Omental fat pad (tissue), 4 donors: ENCODE measurements around the gene FOXJ1. TPM values are rescaled to one million over a fixed set of nuclear protein-coding genes. Genes with fewer than 3 reads are reported as not detected.

Source experiments
- ATAC-seq: fragments of 150-250 bp; one replicate; pipeline ENCODE4 v1.9.1; 2016; ENCODE audit warnings: mild to moderate bottlenecking, moderate library complexity; ENCODE audit not compliant: low FRiP score
- DNase-seq: peaks from one replicate; pipeline ENCODE4 v3.0.0-alpha.2; 2019; ENCODE audit warnings: low spot score
- small RNA-seq: library from RNA; depleted of rRNA; stranded (forward); fragments of <200 nt; gene quantifications from one replicate; pipeline ENCODE3, GENCODE V24; 2016
- total RNA-seq, 4 donors: library from RNA; depleted of rRNA; stranded (reverse); fragments of >200 nt; gene quantifications; one replicate each; pipeline ENCODE4 v1.1.0, GENCODE V29; 2016
- TF ChIP-seq, protein P1 (sequence below), 3 donors: fragments of 450-650 bp; IDR thresholded peaks; one replicate each; pipeline ENCODE4 v1.5.1; 2016 to 2017; ENCODE audit warnings: antibody characterized with exemption in 3 of 3, mild to moderate bottlenecking in 3 of 3, moderate library complexity in 2 of 3

The FOXJ1 gene
- total RNA-seq, 4 donors from 2014 or later: 0.46 TPM; not detected in 3

DNA sequence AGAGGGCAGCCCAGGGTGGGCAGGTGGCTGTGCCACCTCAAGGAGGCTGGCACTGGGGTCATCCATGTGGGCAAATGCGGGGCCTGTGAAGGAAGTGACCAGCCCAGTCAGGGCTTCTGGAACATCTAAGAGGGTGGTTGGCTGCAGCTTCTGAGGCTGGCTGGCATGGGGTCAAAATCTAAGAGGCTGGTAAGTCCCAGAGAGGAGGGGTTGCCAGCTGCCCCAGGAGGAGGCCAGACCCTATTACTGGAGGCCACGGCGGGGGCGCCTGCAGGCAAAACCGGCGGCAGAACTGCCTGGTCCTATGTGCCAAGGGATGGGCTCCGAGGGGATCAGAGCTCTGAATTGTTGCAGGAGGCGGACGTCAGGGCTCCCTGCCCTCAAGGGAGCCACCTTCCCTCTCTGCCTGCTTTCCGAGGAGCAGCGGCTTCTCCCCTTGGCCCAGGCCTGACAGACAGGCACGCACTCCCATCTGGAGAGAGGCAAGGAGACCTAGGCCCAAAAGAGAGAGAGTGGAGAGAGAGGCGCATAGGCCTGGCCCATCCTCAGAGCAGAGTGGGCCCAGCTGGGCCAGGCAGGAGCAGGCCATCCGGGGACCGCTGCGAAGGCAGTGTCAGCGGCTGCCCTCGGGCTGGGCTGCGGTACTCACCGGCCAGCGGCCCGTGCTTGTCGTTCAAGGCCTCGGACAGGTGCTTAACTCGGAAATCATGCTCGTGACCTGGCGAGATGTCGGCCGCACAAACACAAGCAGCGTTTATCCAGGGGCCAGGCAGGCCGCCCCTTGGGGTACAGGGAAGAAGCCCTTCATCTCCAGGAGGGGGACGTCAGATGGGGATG lies 51.1 kb downstream of the FOXJ1 start:
- no peak for ATAC-seq
- no peak for DNase-seq
- TF ChIP-seq, protein P1, sequence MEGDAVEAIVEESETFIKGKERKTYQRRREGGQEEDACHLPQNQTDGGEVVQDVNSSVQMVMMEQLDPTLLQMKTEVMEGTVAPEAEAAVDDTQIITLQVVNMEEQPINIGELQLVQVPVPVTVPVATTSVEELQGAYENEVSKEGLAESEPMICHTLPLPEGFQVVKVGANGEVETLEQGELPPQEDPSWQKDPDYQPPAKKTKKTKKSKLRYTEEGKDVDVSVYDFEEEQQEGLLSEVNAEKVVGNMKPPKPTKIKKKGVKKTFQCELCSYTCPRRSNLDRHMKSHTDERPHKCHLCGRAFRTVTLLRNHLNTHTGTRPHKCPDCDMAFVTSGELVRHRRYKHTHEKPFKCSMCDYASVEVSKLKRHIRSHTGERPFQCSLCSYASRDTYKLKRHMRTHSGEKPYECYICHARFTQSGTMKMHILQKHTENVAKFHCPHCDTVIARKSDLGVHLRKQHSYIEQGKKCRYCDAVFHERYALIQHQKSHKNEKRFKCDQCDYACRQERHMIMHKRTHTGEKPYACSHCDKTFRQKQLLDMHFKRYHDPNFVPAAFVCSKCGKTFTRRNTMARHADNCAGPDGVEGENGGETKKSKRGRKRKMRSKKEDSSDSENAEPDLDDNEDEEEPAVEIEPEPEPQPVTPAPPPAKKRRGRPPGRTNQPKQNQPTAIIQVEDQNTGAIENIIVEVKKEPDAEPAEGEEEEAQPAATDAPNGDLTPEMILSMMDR (IDR thresholded peaks at IDR 0.05): no peak

DNA sequence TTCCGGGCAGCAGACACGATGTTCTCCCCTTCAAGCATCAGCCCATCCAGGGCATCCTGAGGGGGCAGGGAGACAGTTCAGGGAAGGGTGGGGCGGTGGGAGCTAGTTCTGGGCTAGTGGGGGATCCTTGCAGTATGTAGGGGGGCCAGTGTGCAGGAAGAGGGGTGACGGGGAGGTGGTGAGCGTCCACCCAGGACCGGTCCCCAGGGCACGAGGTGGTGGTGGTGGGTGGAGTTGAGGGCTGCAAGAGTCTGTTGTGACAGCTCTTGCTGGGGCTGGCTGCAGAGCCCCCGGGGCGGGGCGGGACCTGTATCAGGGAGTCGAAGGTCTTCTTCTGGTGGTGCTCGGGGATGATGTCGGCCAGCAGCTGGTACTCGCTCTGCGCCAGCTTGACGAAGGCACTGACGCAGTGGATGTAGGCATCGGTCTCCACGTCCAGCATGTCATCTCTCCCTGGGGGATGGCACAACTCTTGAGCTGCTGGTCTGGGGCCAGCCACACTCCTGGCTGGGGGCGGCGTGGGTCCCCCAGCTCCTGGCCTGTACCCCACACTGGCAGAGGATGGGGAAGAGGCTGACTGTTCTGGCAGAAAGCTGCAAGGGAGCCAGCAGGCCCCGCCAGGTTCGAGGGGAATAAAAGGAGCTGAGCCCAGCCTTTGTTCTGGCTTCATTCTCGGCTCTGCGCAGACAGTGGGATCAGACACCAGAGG lies 52.0 kb downstream of the FOXJ1 start:
- no peak for DNase-seq
- TF ChIP-seq, protein P1 (IDR thresholded peaks at IDR 0.05): no peak
- no peak for ATAC-seq

DNA sequence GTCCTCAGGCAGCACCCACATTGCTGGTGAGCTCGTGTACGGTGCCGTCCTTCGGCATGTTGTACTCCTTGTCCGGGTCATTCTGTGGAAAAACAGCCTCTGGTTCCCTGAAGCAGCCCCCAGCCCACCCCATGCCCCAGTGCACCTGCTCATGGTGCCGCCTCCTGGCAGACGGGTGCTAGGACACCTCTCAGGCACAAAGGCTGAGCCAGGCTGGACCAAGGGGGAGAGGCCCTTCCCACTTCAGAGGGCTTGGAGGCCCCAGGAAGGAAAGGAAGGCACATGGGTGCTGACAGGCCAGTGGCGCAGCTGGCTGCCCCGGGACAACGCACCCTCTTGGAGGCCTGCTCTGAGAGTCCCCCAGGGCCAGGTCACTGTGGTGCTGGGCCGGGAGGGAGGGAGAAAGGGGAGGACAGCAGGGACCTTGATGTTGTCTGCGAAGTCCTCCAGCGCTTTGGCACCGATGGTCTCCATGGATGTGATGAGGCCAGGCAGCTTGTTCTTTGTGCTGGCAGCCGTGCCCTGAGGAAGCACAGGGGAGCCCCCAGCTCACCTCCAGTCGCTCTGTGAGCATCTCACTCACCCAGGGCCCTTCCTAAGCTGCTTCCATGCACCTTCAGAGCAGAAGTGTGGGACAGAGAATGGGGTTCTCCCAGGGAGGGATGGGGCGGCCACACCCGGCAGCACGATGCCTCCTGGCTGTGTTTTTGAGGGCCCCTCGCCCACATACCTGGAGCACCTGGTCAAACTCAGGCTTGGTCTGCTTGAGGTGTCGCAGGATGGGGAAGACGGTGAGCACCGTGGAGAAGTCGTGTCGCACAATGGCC lies 52.8 kb downstream of the FOXJ1 start:
- ATAC-seq: no peak
- no peak for DNase-seq

DNA sequence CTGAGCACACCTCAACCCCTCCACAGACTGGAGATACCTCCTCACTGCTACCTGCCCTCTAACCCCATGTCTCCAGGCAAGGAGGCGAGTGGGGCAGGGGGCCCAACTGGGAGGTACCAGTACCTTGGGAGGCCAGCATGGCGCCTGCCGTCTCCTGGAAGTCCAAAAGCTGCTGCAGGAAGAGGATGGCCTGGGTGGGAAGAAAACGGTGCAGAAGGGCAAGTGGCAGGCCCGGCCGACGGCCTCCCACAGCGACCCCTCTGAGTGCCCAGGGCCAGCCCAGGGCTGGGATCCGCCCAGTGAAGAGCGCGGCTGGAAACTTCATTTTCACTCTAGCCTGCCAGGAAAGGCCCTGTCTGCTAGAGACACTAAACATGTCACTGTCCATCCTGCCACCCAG lies 53.5 kb downstream of the FOXJ1 start:
- ATAC-seq (no peak), DNase-seq (no peak)
- TF ChIP-seq, protein P1 (IDR thresholded peaks at IDR 0.05): no peak

More for the DNA sequence above, 52.8 kb downstream of the FOXJ1 start:
- TF ChIP-seq, protein P1 (IDR thresholded peaks at IDR 0.05): no peak

DNA sequence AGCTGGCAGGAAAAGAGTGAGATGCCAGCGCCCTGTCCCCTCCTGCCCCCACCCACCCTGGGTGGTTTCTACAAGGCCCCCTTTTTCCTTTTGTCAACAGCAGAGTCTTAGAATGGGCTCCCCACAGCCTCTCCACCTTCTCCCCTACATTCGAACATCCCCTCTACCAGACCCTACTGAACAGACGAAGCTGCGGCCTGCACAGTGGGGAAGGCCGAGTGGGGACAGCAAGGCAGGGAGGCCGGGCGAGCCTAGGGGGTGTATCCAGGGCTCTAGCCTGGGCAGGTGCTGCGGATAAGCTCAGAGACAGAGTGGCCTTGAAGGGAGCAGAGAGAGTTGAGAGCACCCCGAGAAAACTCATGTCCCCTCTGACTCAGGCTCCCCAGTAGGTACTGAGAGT lies 54.7 kb downstream of the FOXJ1 start:
- TF ChIP-seq, protein P1 (IDR thresholded peaks at IDR 0.05): no peak
- ATAC-seq (no peak), DNase-seq (no peak)

Small RNA genes within 50 kb of the gene (small RNA-seq; reads per million reads assigned to genes)
- gene MIR6868: not detected

Other genes with a start within 250 kb of the FOXJ1 start
- gene TRIM65, start 244.3 kb downstream of the FOXJ1 start, total RNA-seq: 10 to 100 TPM; 10.0 to 37.4 (median 16.2) TPM
- gene MRPL38, start 236.4 kb downstream of the FOXJ1 start, total RNA-seq: 10 to 100 TPM; 24.9 to 46.0 (median 35.6) TPM
- 1 to 10 TPM; 4.7 to 8.8 (median 7.0) TPM for gene FBF1, start 200.2 kb downstream of the FOXJ1 start, total RNA-seq
- gene ACOX1, start 162.1 kb downstream of the FOXJ1 start, total RNA-seq: 100 to 1,000 TPM in 3 of 4 donors, 10 to 100 TPM in 1; 63.7 to 176 (median 123) TPM
- gene TEN1, start 162.0 kb downstream of the FOXJ1 start, total RNA-seq: 10 to 100 TPM; 17.5 to 28.6 (median 19.9) TPM
- 1 to 10 TPM; 5.0 to 8.0 (median 5.8) TPM for gene CDK3, start 140.4 kb downstream of the FOXJ1 start, total RNA-seq
- 1 to 10 TPM in 3 of 4 donors, under 1 TPM in 1; 0.47 to 3.7 (median 1.4) TPM for gene EVPL, start 113.9 kb downstream of the FOXJ1 start, total RNA-seq
- 10 to 100 TPM; 42.3 to 62.0 (median 49.6) TPM for gene SRP68, start 68.7 kb downstream of the FOXJ1 start, total RNA-seq
- gene GALR2, start 66.5 kb downstream of the FOXJ1 start, total RNA-seq: under 1 TPM in 1 of 4 donors, not detected in 3; 0.50 TPM
- not detected for gene ZACN, start 62.1 kb downstream of the FOXJ1 start, total RNA-seq
- 10 to 100 TPM; 69.3 to 93.9 (median 74.1) TPM for gene EXOC7, start 37.5 kb downstream of the FOXJ1 start, total RNA-seq
- gene RNF157, start 99.2 kb upstream of the FOXJ1 start, total RNA-seq: 10 to 100 TPM in 3 of 4 donors, 1 to 10 TPM in 1; 8.4 to 23.5 (median 17.4) TPM
- 10 to 100 TPM in 2 of 4 donors, 1 to 10 TPM in 2; 7.0 to 25.9 (median 13.7) TPM for gene UBALD2, start 124.1 kb upstream of the FOXJ1 start, total RNA-seq
- gene QRICH2, start 167.0 kb upstream of the FOXJ1 start, total RNA-seq: 1 to 10 TPM; 1.2 to 1.8 (median 1.6) TPM
- gene PRPSAP1, start 212.7 kb upstream of the FOXJ1 start, total RNA-seq: 10 to 100 TPM; 31.3 to 80.4 (median 53.7) TPM
- 100 to 1,000 TPM in 1 of 4 donors, 10 to 100 TPM in 2, 1 to 10 TPM in 1; 8.7 to 107 (median 17.5) TPM for gene SPHK1, start 243.4 kb upstream of the FOXJ1 start, total RNA-seq